Raji (cell line): ENCODE results near the gene STK10.
A peak's percentile ranks its signal among the peaks of the same experiment; 100 is the strongest.

Experiments used
- POLR2A ChIP-seq: IDR thresholded peaks from 2 replicates; pipeline ENCODE4 v1.6.1; 2011; ENCODE audit warnings: low read depth, low read length, control low read depth; ENCODE audit not compliant: insufficient read depth

The STK10 gene

DNA sequence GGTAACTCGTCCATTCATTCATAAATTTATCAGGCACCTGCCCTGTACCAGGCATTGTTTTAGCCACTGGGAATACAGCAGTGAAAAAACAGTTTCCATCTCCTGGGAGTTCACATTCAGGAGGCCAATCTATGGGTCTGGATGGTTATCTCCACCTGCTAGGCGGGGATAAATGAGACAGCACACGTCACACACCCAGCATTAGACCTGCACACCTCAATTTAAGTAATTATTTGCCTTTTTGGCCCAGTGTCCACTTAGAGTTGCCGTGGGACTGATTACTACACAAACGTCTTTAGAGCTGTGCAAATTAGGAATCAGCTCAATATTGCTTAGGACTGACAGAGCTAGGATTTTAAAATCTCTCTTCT is 46.1 kb downstream of the STK10 start:
- TF ChIP-seq POLR2A = no peak

DNA sequence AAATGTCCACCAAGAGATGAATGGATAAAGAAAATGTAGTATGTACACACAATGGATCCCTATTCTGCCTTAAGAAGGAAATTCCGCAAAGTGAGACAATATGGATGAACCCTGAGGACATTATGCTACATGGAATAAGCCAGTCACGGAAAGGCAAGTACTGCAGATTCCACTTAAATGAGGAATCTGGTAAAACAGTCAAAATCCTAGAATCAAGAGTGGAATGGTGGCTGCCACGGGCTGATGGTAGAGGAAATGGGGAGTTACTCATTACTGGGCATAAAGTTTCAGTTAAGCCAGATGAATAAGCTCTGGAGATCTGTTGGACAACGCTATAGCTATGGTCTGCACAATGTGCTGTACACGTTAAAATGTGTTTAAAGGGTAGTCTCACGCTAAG is 47.2 kb downstream of the STK10 start:
- no peak for TF ChIP-seq POLR2A

DNA sequence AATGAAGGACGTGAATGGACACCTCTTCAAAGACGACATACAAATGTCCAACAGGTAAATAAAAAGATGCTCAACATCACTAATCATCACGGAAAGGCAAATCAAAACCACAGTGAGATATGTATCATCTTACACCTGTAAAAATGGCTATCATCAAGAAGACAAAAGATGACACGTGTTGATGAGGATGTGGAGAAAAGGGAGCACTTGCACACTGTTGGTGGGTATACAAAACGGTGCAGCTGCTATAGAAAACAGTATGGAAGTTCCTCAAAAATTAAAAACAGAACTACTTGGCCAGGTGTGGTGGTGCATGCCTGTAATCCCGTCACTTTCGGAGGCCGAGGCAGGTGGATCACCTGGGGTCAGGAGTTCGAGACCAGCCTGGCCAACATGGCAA is 47.9 kb downstream of the STK10 start:
- no peak for TF ChIP-seq POLR2A

DNA sequence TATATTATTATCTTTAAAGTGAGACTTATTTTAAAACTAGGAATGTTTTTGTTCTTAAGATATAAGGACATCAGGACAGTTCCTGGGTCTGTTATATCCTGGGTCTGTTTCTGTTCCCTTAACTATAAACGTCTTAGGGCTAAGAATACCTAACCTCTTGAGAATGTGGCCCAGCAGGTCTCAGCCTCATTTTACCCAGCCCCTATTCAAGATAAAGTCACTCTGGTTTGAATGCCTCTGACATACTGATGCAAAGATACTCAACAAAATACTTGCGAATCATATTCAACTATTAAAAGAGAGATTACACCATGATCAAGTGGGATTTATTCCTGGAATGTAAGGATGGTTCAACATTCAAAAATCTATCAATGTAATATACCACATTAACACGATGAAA is 51.0 kb downstream of the STK10 start:
- no peak for TF ChIP-seq POLR2A

DNA sequence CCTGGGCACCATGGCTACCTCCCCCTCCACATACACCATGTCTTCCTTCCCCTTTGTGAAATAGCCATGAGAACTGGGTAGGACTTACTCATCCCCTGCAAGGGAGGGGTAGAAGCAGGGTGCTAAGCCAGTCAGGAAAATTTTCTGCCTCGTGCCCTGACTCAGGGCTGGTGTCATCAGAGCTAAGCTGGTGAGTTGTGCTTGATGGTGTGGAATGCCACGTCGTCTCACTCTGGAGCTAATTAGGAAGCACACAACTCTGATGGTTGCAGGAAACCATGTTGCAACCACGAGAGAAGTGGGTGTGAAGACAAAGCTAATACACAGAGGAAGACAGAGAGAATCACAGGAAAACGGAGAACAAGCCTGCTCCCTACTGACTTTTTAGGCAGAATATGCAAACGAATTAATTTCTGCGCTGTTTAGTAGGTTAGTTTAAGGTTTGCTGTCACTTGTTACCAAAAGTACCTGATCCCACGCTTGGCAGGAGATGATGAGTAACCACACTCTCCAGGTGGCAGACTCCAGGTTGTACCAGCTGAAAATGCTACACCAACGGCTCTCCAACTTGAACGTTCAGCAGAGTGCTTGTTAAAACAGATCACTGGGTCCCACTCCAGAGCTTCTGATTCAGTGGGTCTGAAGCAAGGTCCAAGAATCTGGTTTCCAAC is 54.5 kb downstream of the STK10 start:
- TF ChIP-seq POLR2A = no peak

DNA sequence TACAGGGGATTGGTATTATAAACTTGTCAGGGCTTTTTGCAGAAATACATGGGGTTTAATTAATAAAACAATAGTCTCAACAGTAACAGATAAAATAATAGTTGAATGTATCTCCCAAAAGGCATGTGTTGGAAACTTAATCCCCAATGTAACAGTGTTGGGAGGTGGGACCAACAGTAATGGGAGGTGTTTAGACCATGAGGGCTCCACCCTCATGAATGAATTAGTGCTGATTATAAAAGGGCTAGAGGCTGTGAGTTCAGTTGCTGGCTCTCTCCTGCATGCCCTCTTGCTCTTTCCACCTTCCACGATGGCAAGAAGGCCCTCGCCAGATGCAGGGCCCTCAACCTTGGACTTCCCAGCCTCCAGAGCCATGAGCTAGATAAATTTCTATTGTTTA is 56.3 kb downstream of the STK10 start:
- TF ChIP-seq POLR2A = no peak

DNA sequence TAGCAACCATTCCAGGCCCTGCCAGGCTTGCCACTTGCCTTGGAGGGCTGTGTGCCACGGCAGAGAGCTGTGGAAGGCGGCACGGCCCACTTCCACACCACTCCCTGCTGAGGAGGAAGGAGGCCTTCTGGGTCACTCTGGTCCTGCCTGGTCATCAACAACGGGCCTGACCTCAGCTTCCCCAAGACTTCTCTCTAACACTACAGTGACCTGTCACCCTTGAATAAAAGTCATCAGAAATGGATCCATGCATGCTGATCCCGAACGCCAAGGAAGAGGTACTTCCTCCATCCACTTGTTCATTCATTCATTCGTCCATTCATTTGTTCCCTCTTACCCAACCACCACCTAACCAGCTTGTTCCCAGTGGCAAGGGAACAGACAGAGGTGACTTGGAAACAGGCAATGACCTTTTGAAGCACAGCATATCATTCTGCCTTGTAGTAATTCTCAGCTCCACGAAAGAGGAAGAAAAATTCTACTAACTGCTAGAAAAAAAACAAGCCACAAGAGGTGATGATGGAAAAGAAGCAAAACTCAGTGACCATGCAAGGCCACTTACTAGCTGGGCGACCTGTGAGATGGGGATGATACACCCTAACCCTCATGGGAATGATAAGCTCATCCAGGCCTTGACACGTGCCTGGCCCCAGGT is 58.6 kb downstream of the STK10 start:
- TF ChIP-seq POLR2A = no peak

DNA sequence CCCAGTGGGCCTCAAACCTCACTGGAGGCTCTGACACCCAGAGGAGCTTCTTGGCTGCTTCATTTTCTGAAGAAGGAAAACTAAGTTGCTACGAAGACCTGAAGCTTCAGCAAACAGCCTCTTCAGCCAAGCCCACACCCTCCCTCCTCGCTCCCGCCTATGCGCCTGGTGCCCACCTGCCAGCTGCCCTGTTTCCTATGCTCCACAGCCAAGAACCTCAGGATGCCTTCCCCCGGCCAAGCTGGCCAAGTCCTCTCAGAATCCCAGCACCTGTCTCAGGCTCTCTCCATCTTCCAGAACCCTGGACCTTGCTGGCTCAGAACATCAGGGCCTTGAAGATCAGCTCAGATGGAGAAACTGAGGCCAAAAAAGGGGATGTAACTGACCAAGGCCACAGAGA is 60.4 kb downstream of the STK10 start:
- TF ChIP-seq POLR2A = no peak

DNA sequence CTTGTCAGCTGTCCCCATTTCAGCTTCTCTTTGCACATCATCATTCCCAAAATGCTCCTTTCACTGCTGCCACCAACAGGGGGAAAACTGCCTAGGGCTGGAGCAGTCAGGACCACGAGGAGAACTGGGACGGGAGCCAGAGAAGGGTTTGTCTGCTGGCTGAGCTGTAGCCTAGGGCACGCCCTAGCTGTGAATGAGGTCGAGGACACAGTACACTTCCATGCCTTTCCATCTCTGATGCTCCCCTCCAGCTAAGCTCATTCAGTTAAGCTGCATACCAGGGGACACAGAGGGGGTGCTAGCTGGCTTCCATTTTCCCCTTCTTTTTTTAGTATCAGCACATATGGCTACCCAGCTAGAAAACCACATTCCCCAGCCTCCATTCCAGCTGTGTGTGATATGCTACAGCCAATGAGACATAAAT is 64.7 kb downstream of the STK10 start:
- no peak for TF ChIP-seq POLR2A

DNA sequence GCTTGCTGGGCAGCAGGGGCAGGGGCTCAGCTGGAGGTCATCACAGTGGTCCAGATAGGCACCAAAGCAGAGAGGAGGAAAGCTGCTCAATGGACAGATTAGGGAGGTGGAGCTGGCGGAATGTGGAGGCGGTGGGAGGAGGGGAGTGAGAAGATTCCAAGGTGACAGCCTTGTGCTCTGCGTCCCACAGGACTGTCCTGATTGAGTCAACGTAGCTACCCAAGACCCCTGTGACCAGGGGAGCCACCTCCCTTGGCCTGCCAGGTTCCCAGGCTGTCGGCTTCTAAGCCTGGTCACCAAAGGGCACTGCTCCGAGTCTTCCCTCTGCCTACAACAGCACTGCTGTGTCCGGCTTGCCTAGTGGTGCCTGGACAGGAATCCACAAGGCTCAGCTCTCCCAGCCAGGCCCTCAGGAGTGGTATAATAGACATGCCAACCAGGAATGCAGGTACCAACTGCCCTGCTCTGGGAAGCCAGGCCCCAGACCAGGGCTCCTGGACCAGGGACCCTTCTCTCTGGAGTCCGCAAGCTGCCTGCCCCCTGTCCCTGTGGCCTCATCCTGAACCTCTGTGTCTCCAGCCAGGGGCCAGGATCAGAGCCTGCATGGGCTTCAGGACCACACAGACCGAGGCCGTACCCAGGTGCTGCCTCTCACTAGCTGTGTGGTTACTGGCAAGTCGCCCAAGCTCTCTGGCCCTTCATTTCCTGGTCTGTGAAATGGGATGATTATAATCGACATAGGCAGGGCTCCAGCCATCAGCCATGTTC is 67.9 kb downstream of the STK10 start:
- no peak for TF ChIP-seq POLR2A

DNA sequence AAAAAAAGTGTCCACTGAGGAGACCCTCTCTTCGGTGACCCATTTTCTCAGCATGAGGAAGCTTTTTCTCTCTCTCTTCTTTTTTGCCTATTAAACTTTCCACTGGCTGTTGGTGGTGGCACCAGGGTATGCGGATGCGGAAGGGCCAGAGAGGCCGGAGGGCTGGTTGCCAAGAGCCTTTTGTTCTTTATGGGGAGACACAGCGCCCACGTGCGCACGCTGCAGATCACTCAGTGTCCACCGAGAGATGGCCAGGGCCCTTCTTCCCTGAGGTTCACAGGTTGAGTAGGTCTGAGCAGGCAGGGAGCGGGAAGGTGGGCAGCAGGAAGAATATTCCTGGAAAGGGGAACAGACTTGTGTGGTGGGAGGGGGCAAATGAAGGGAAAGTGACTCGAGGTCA is 69.1 kb downstream of the STK10 start:
- no peak for TF ChIP-seq POLR2A

DNA sequence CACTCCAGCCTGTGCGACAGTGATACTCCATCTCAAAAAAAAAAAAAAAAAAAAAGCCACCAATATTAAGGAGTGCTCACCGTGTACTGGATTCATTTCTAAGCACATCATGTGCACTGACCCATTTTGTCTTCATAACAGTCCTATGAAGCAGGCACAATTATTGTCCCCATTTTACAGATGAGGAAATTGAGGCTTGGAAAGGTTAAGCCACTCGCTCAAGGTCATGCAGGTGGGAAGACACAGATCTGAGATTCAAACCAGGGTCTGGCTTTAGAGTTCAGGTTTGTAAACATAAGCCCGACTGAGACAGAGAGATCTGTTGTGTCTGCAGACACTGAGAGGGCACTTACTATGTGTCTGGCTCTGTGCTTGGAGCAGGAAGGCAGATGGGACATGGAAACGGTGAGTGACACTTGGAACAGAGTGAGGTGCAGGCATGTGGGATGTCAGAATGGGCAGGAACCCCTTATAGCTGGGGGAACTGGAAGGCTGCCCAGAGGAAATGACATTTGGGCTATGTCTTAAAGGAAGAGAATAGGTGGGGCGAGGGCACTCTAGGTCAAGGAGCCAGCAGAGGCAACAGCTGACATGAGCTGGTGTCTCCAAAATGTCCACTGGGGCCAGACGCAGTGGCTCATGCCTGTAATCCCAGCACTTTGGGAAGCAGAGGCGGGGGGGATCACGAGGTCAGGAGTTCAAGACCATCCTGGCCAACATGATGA is 69.9 kb downstream of the STK10 start:
- TF ChIP-seq POLR2A = no peak

DNA sequence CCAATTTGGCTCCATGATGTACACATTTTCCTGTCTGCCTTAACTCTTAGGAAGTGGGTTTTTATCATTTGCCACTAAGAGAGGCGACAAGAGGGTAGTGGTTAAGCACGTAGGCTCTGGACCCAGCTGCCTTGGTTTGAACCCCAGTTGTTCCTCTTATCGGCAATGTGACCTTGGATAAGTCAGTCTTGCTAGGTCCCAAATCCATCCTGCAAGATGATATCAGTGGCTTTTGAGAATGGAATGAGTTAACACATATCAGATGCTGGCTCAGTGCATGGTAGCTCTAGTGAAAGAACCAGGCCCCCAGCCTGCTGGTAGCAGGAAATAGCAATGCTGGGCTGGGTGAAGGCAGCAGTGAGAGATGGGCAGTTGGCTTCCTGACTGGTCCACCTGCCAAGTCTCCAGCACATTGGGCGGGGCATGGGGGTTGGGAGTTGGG is 72.5 kb downstream of the STK10 start:
- TF ChIP-seq POLR2A = no peak

DNA sequence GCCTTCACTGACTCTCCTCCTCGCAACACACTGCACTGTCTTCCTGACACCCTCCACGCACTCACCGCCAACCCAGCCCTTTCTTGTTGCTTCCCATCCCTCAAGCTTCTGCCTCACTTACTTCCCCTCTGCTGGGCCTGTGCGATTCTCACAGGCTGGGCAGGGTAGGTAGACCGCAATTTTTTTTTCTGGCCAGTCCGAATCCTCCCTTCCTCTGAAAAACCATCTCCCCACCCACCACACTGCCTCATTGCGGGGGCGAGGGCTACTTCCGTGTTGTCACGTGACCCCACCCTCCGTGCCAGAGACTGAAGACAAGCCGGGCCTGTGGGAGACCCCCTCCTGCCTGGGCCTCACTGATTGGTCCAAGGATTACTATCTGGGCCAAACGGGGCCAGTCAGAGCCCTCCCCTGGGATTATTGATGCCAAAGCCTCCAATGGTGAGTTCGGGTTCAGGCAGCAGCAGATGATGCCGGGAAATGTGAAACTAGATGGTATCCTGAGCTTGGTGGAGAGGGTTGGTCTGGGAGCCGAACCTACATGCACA is 73.1 kb downstream of the STK10 start:
- TF ChIP-seq POLR2A = peak; percentile 78

DNA sequence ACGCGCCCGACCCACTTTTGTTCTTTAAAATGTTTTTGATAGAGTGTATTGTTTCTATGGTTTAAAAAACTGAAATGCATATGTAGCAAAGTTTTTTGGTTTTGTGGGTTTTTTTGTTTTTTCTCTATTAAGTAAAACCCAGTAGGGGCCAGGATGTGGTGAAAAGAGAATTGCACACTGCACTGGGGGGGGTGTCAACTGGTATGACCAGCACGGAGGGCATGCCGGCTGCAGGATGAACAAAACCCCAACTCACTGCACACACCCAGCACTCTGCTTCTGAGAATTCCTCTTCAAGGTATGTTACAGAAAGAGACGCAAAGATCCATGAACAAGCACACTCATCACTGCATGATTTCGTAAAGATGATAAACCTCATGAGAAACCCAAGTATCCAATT is 75.0 kb downstream of the STK10 start:
- no peak for TF ChIP-seq POLR2A
